H1 (cell line): ENCODE results near the gene HOOK1. TPM values are rescaled to one million over a fixed set of nuclear protein-coding genes. Genes with fewer than 3 reads are reported as not detected.
A peak's percentile ranks its signal among the peaks of the same experiment; 100 is the strongest.

Experiments used
- CTCF ChIA-PET: fragments of 300-600 bp; sonication (Branson Sonifier 250); formaldehyde crosslinking; loops from one replicate; lab custom pipeline; 2021; ENCODE audit not compliant: partially characterized antibody; lab: Charles Lee
- POLR2A ChIA-PET: fragments of 300-600 bp; sonication (Branson Sonifier 250); formaldehyde crosslinking; loops from one replicate; lab custom pipeline; 2021; ENCODE audit warnings: inconsistent platforms; ENCODE audit not compliant: partially characterized antibody; lab: Charles Lee
- DNase-seq, 2 experiments: peaks; one replicate each; pipeline versions ENCODE4 v3.0.0 to v3.0.0-alpha.2; 2010 to 2022; ENCODE audit warnings: low spot score in 2 of 2, low read depth in 1 of 2, mixed read lengths in 1 of 2
- FAIRE-seq: peaks from 2 replicates; lab custom pipeline; 2011; peaks lifted over from hg19 to GRCh38; lab: Jason Lieb, UNC
- H2AFZ ChIP-seq: 2 replicates; pipeline ENCODE4 v1.8.1; 2012; ENCODE audit warnings: low read length, inconsistent platforms
- H2AK5ac ChIP-seq: 2 replicates; pipeline ENCODE4 v1.6.1; 2013; ENCODE audit warnings: low read depth, low read length
- H2BK120ac ChIP-seq: replicated peaks from 2 replicates; pipeline ENCODE3; 2013; ENCODE audit warnings: low read depth, low read length, inconsistent platforms
- H2BK12ac ChIP-seq: 2 replicates; pipeline ENCODE4 v1.6.1; 2013; ENCODE audit warnings: low read depth, low read length
- H2BK15ac ChIP-seq: 2 replicates; pipeline ENCODE4 v1.6.1; 2013; ENCODE audit warnings: low read length
- H2BK20ac ChIP-seq: 2 replicates; pipeline ENCODE4 v1.6.1; 2013; ENCODE audit warnings: low read length
- H2BK5ac ChIP-seq: 2 replicates; pipeline ENCODE4 v1.6.1; 2013; ENCODE audit warnings: low read depth, low read length
- H3K14ac ChIP-seq: 2 replicates; pipeline ENCODE4 v1.6.1; 2013; ENCODE audit warnings: inconsistent platforms; ENCODE audit not compliant: insufficient read length
- H3K18ac ChIP-seq: 2 replicates; pipeline ENCODE4 v1.6.1; 2013; ENCODE audit warnings: low read length; ENCODE audit errors: extremely low read depth
- H3K23ac ChIP-seq: 2 replicates; pipeline ENCODE4 v1.6.1; 2013; ENCODE audit warnings: inconsistent platforms; ENCODE audit not compliant: insufficient read length
- H3K23me2 ChIP-seq: 2 replicates; pipeline ENCODE4 v1.6.1; 2013; ENCODE audit warnings: low read depth, low read length
- H3K27ac ChIP-seq: 2 replicates; pipeline ENCODE4 v1.6.1; 2011; ENCODE audit warnings: low read depth, low read length, inconsistent platforms
- H3K27me3 ChIP-seq, 4 experiments: replicated peaks in 1 of 4; 1 replicate in 1 of 4; 2 replicates in 3 of 4; pipeline versions ENCODE4 v1.6.1 to v1.8.1; 2011 to 2013; ENCODE audit warnings: low read length in 3 of 4, mild to moderate bottlenecking in 3 of 4, inconsistent platforms in 2 of 4, mixed read lengths in 2 of 4, moderate library complexity in 1 of 4; ENCODE audit not compliant: control insufficient read depth in 3 of 4, insufficient read depth in 3 of 4; ENCODE audit errors: extremely low read depth in 1 of 4
- H3K36me3 ChIP-seq, 4 experiments: 2 replicates each; pipeline versions ENCODE4 v1.6.1 to v1.8.1; 2011 to 2013; ENCODE audit warnings: mild to moderate bottlenecking in 4 of 4, low read length in 3 of 4, moderate library complexity in 2 of 4, control low read depth in 1 of 4, inconsistent platforms in 1 of 4; ENCODE audit not compliant: insufficient read depth in 4 of 4, control insufficient read depth in 2 of 4
- H3K4ac ChIP-seq: replicated peaks from 2 replicates; pipeline ENCODE3; 2013; ENCODE audit warnings: low read length, low read depth, mixed read lengths, inconsistent platforms; ENCODE audit not compliant: insufficient read length
- H3K4me1 ChIP-seq, 4 experiments: replicated peaks in 1 of 4; 1 replicate in 1 of 4; 2 replicates in 3 of 4; pipeline versions ENCODE4 v1.6.1 to v1.8.1; 2011 to 2013; ENCODE audit warnings: low read length in 3 of 4, inconsistent platforms in 2 of 4, mixed read lengths in 1 of 4; ENCODE audit not compliant: insufficient read depth in 4 of 4, control insufficient read depth in 3 of 4
- H3K4me2 ChIP-seq, 2 experiments: 2 replicates each; pipeline versions ENCODE4 v1.6.1 to v1.8.1; 2011 to 2013; ENCODE audit warnings: low read depth in 2 of 2, low read length in 2 of 2, control low read depth in 1 of 2, inconsistent platforms in 1 of 2, mild to moderate bottlenecking in 1 of 2; ENCODE audit not compliant: insufficient read depth in 1 of 2
- H3K4me3 ChIP-seq, 4 experiments: fragments of 200-600, 300-600 bp in 1 of 4; sonication (generic), shearing (Covaris generic), sonication (Bioruptor Twin) in 1 of 4; 2 replicates each; pipeline versions ENCODE4 v1.5.1 to v1.8.1; 2011 to 2016; ENCODE audit warnings: low read length in 4 of 4, low read depth in 3 of 4, control low read depth in 2 of 4, inconsistent platforms in 2 of 4, mild to moderate bottlenecking in 2 of 4, mixed read lengths in 1 of 4, moderate library complexity in 1 of 4; ENCODE audit not compliant: insufficient read depth in 2 of 4; ENCODE audit errors: extremely low read depth in 1 of 4
- H3K56ac ChIP-seq: replicated peaks from 2 replicates; pipeline ENCODE3; 2013; ENCODE audit warnings: low read depth, mild to moderate bottlenecking, mixed read lengths, low read length, inconsistent platforms; ENCODE audit not compliant: insufficient read length
- H3K79me1 ChIP-seq: 2 replicates; pipeline ENCODE4 v1.6.1; 2013; ENCODE audit warnings: low read depth, low read length, control low read depth
- H3K79me2 ChIP-seq, 2 experiments: 2 replicates each; pipeline versions ENCODE4 v1.6.1 to v1.8.1; 2012 to 2013; ENCODE audit warnings: low read length in 2 of 2, mild to moderate bottlenecking in 2 of 2, inconsistent platforms in 1 of 2; ENCODE audit not compliant: insufficient read depth in 2 of 2, control insufficient read depth in 1 of 2
- H3K9ac ChIP-seq, 4 experiments: replicated peaks in 1 of 4; 1 replicate in 1 of 4; 2 replicates in 3 of 4; pipeline versions ENCODE4 v1.6.1 to v1.8.1; 2011 to 2013; ENCODE audit warnings: low read depth in 3 of 4, low read length in 3 of 4, control low read depth in 2 of 4, mild to moderate bottlenecking in 2 of 4, moderate library complexity in 2 of 4, inconsistent platforms in 1 of 4; ENCODE audit errors: extremely low read depth in 1 of 4
- H3K9me3 ChIP-seq, 2 experiments: 2 replicates each; pipeline versions ENCODE4 v1.6.1 to v1.8.1; 2012 to 2013; ENCODE audit warnings: mild to moderate bottlenecking in 2 of 2, moderate library complexity in 2 of 2, control low read depth in 1 of 2, inconsistent platforms in 1 of 2, low read depth in 1 of 2, low read length in 1 of 2, mixed read lengths in 1 of 2; ENCODE audit not compliant: insufficient read depth in 2 of 2
- H4K20me1 ChIP-seq, 2 experiments: replicated peaks in 1 of 2; 2 replicates each; pipeline versions ENCODE3 to v1.8.1; 2011 to 2013; ENCODE audit warnings: inconsistent platforms in 2 of 2, low read length in 2 of 2, mild to moderate bottlenecking in 1 of 2; ENCODE audit not compliant: insufficient read depth in 2 of 2, control insufficient read depth in 1 of 2
- H4K5ac ChIP-seq: 2 replicates; pipeline ENCODE4 v1.6.1; 2013; ENCODE audit warnings: low read length, low read depth, mixed read lengths, inconsistent platforms; ENCODE audit not compliant: insufficient read length
- H4K8ac ChIP-seq: 2 replicates; pipeline ENCODE4 v1.8.0; 2013; ENCODE audit warnings: mild to moderate bottlenecking, moderate library complexity, low read length, inconsistent platforms; ENCODE audit not compliant: insufficient read depth; ENCODE audit errors: extremely low read depth
- H4K91ac ChIP-seq: replicated peaks from 2 replicates; pipeline ENCODE3; 2013; ENCODE audit warnings: low read length, mixed read lengths, inconsistent platforms; ENCODE audit not compliant: insufficient read length
- EP300 ChIP-seq, 2 experiments: IDR thresholded peaks; 1 replicate in 1 of 2; 2 replicates in 1 of 2; pipeline ENCODE4 v1.6.1; 2011 to 2012; ENCODE audit warnings: low read depth in 2 of 2, low read length in 2 of 2, mild to moderate bottlenecking in 2 of 2, borderline replicate concordance in 1 of 2, inconsistent platforms in 1 of 2, moderate library complexity in 1 of 2
- KDM1A ChIP-seq: fragments of 200-600, 300-600 bp; sonication (generic); IDR thresholded peaks from 2 replicates; pipeline ENCODE4 v1.7.1; 2016; ENCODE audit warnings: mild to moderate bottlenecking, low read length, borderline replicate concordance
- WGBS, 2 experiments: shearing (Covaris generic) in 1 of 2; methylation state at CpG; one replicate each; pipeline versions ENCODE4 v1.1.6 to v1.1.7; 2013 to 2015; ENCODE audit warnings: low lambda C conversion rate in 2 of 2, mixed read lengths in 2 of 2, inconsistent platforms in 1 of 2, low coverage in 1 of 2, missing lambda C conversion rate in 1 of 2; ENCODE audit not compliant: insufficient replicate concordance in 2 of 2, insufficient coverage in 1 of 2, insufficient read length in 1 of 2; ENCODE audit errors: extremely low coverage in 1 of 2, missing lambda C conversion rate in 1 of 2; 5-methylcytosine and 5-hydroxymethylcytosine counted together
- polyA plus RNA-seq, 7 experiments: library from polyadenylated mRNA; depleted of rRNA in 3 of 7; stranded (reverse) in 5 of 7; unstranded in 2 of 7; fragments of >200 nt in 5 of 7; fragments of 200-250 nt in 2 of 7; gene quantifications; 1 replicate in 5 of 7; 2 replicates in 1 of 7; 4 replicates in 1 of 7; pipeline versions ENCODE4 v1.2.1 to v1.2.3, GENCODE V29; 2011 to 2013; ENCODE audit warnings: missing spikeins in 2 of 7, mixed read lengths in 2 of 7
- total RNA-seq: library from RNA; stranded (reverse); fragmentation: NEBNext Ultra II Directional; extraction: Animal tissue kit (Norgen Biotek cat#: 25700); gene quantifications from 2 replicates; pipeline ENCODE4 v1.2.1, GENCODE V29; 2021

HOOK1 gene
- total and polyA plus RNA-seq, 2 of the 8 experiments (the other 6 are each of a cell fraction or from before 2014, with no cell fraction given), result 5.6 to 34.5 TPM

GRCh38 chr1:59908084-59908483 lies 93.3 kb downstream of the HOOK1 start:
- Histone ChIP-seq H2AK5ac (no peak overlapping the region), H3K79me2 (no peaks in the 10 kb centered on the region), H4K5ac (no peak overlapping the region), H3K36me3 (no peaks in the 10 kb centered on the region), H2BK20ac (no peak overlapping the region), H3K4me1 (no peaks in the 10 kb centered on the region), H4K8ac (no peak overlapping the region), H2BK5ac (no peak overlapping the region), H3K56ac (no peak overlapping the region), H2BK120ac (no peak overlapping the region), H4K91ac (no peak overlapping the region), H3K18ac (no peak overlapping the region), H3K27ac (no peak overlapping the region), H2BK15ac (no peak overlapping the region), H3K4ac (no peak overlapping the region), H3K4me3 (no peak overlapping the region), H3K23ac (no peak overlapping the region), H3K9ac (no peak overlapping the region)
- FAIRE-seq (no peak), DNase-seq (no peak)
- CTCF ChIA-PET, result interaction anchor here (1.0 kb wide), 1 partner anchor 39 kb away, joined by 3 read pairs; no protein-coding TSS in a partner anchor
- 92% methylated on average over 2 of the region's 2 CpGs; no CpG with 5 or more reads in 1 of the 2 experiments for WGBS, 2 experiments
- TF ChIP-seq KDM1A (peak; percentile 44; the same call in 1 of the 2 replicates), EP300 (IDR thresholded peaks at IDR 0.05; ENCODE audit: borderline replicate concordance in 1 of 2, low read depth in 2 of 2, low read length in 2 of 2) (no peak)
- TF ChIP-seq, all 59 proteins: peak for 1
- Histone ChIP-seq H3K14ac (no peak overlapping the region), H4K20me1 (no peaks in the 10 kb centered on the region), H3K9me3 (no peaks in the 10 kb centered on the region), H3K79me1 (no peaks in the 10 kb centered on the region), H2BK12ac (no peak overlapping the region), H3K4me2 (no peak overlapping the region), H2AFZ (no peak overlapping the region), H3K27me3 (no peaks in the 10 kb centered on the region), H3K23me2 (no peaks in the 10 kb centered on the region)
- POLR2A ChIA-PET, result no interaction called here
